Nephron progenitor cell (in vitro differentiated cells): ENCODE results near the gene CCDC137.

Experiments
- DNase-seq: peaks from one replicate; pipeline ENCODE4 v3.0.0; 2021
- H3K27ac Mint-ChIP-seq: 2 replicates; pipeline ENCODE4 v1.8.0; 2021; ENCODE audit warnings: mild to moderate bottlenecking, moderate library complexity, mixed read lengths
- H3K27me3 Mint-ChIP-seq: 2 replicates; pipeline ENCODE4 v1.8.0; 2021; ENCODE audit warnings: mild to moderate bottlenecking, low read depth, mixed read lengths; ENCODE audit not compliant: poor library complexity
- H3K36me3 Mint-ChIP-seq: 2 replicates; pipeline ENCODE4 v1.8.0; 2021; ENCODE audit warnings: low read depth, mixed read lengths
- H3K4me1 Mint-ChIP-seq: 2 replicates; pipeline ENCODE4 v1.8.0; 2021; ENCODE audit warnings: mixed read lengths
- H3K4me3 Mint-ChIP-seq: 2 replicates; pipeline ENCODE4 v1.8.0; 2021; ENCODE audit warnings: mild to moderate bottlenecking, moderate library complexity, mixed read lengths
- H3K9me3 Mint-ChIP-seq: 2 replicates; pipeline ENCODE4 v1.8.0; 2021; ENCODE audit warnings: mild to moderate bottlenecking, moderate library complexity, mixed read lengths
- CTCF ChIP-seq: fragments of 200-600 bp; sonication (generic); IDR thresholded peaks from 2 replicates; pipeline ENCODE4 v1.5.0; 2021; ENCODE audit warnings: antibody characterized with exemption

CCDC137 gene

GRCh38 chr17:81691196-81691595 is 24.7 kb downstream of the CCDC137 start:
- no peak for TF ChIP-seq CTCF
- H3K4me3 Mint-ChIP-seq: no peak overlapping the region
- peaks cover 2% of the 10 kb centered on the region for H3K27me3 Mint-ChIP-seq
- no peak for DNase-seq
- no peaks in the 10 kb centered on the region for H3K9me3 Mint-ChIP-seq
- H3K27ac Mint-ChIP-seq: no peak overlapping the region
- peaks cover 8% of the 10 kb centered on the region for H3K36me3 Mint-ChIP-seq
- H3K4me1 Mint-ChIP-seq: no peaks in the 10 kb centered on the region

- H3K9me3 Mint-ChIP-seq: no peaks in the 10 kb centered on the region
- H3K4me1 Mint-ChIP-seq: no peaks in the 10 kb centered on the region
- peaks cover 2% of the 10 kb centered on the region for H3K27me3 Mint-ChIP-seq
- no peak overlapping the region for H3K27ac Mint-ChIP-seq
- H3K4me3 Mint-ChIP-seq: no peak overlapping the region
- no peak for DNase-seq
- no peak for TF ChIP-seq CTCF
- peaks cover 5% of the 10 kb centered on the region for H3K36me3 Mint-ChIP-seq
Observed at GRCh38 chr17:81691608-81692007, 25.1 kb downstream of the CCDC137 start.

GRCh38 chr17:81693509-81694210 is 27.1 kb downstream of the CCDC137 start:
- Mint-ChIP-seq H3K27me3 (no peaks in the 10 kb centered on the region), H3K36me3 (peaks cover 24% of the 10 kb centered on the region), H3K4me1 (no peaks in the 10 kb centered on the region), H3K27ac (no peak overlapping the region), H3K4me3 (no peak overlapping the region), H3K9me3 (peaks cover 3% of the 10 kb centered on the region)
- TF ChIP-seq CTCF: no peak
- DNase-seq: no peak

GRCh38 chr17:81694810-81695209 is 28.3 kb downstream of the CCDC137 start:
- no peak for DNase-seq
- Mint-ChIP-seq H3K27me3 (no peaks in the 10 kb centered on the region), H3K4me1 (no peaks in the 10 kb centered on the region), H3K9me3 (peaks cover 3% of the 10 kb centered on the region), H3K4me3 (no peak overlapping the region), H3K36me3 (peaks cover 27% of the 10 kb centered on the region), H3K27ac (no peak overlapping the region)
- no peak for TF ChIP-seq CTCF

- Mint-ChIP-seq H3K36me3 (peaks cover 27% of the 10 kb centered on the region), H3K4me1 (no peaks in the 10 kb centered on the region)
Observed at GRCh38 chr17:81695211-81695610, 28.7 kb downstream of the CCDC137 start.

More at GRCh38 chr17:81695211-81695610, 28.7 kb downstream of the CCDC137 start:
- peaks cover 3% of the 10 kb centered on the region for H3K9me3 Mint-ChIP-seq
- no peak overlapping the region for H3K27ac Mint-ChIP-seq
- no peak for TF ChIP-seq CTCF
- H3K4me3 Mint-ChIP-seq: no peak overlapping the region
- no peak for DNase-seq
- no peaks in the 10 kb centered on the region for H3K27me3 Mint-ChIP-seq
